Neuron (in vitro differentiated cells): ENCODE results near the gene APCDD1L.

Experiments
- H2AFZ ChIP-seq: one replicate; pipeline ENCODE4 v1.6.1; 2013; ENCODE audit warnings: low read depth, mild to moderate bottlenecking, inconsistent platforms, low read length, moderate library complexity
- H3K27me3 ChIP-seq: one replicate; pipeline ENCODE4 v1.6.1; 2013; ENCODE audit warnings: low read length; ENCODE audit not compliant: insufficient read depth
- H3K36me3 ChIP-seq: one replicate; pipeline ENCODE4 v1.6.1; 2013; ENCODE audit warnings: low read length; ENCODE audit not compliant: insufficient read depth
- H3K4me1 ChIP-seq: one replicate; pipeline ENCODE4 v1.6.1; 2013; ENCODE audit warnings: low read length; ENCODE audit not compliant: insufficient read depth
- H3K4me3 ChIP-seq: 2 replicates; pipeline ENCODE4 v1.5.1; 2013; ENCODE audit warnings: mild to moderate bottlenecking, low read length, moderate library complexity
- H3K9me3 ChIP-seq: one replicate; pipeline ENCODE4 v1.6.1; 2013; ENCODE audit warnings: low read length

APCDD1L gene

GRCh38 chr20:58470336-58471192, 44.6 kb downstream of the APCDD1L start:
- Histone ChIP-seq H3K4me3 (no peak overlapping the region), H3K9me3 (peaks cover 2% of the 10 kb centered on the region), H3K4me1 (no peaks in the 10 kb centered on the region), H3K36me3 (no peaks in the 10 kb centered on the region), H3K27me3 (no peaks in the 10 kb centered on the region), H2AFZ (no peak overlapping the region)

GRCh38 chr20:58469616-58470015, 45.6 kb downstream of the APCDD1L start:
- no peak overlapping the region for H2AFZ ChIP-seq
- no peaks in the 10 kb centered on the region for H3K27me3 ChIP-seq
- H3K4me3 ChIP-seq: no peak overlapping the region
- H3K36me3 ChIP-seq: no peaks in the 10 kb centered on the region
- no peaks in the 10 kb centered on the region for H3K4me1 ChIP-seq
- H3K9me3 ChIP-seq: no peaks in the 10 kb centered on the region

GRCh38 chr20:58467572-58468527, 47.3 kb downstream of the APCDD1L start:
- H3K36me3 ChIP-seq: no peaks in the 10 kb centered on the region
- no peak overlapping the region for H3K4me3 ChIP-seq
- no peaks in the 10 kb centered on the region for H3K27me3 ChIP-seq
- H3K4me1 ChIP-seq: no peaks in the 10 kb centered on the region
- H2AFZ ChIP-seq: no peak overlapping the region
- H3K9me3 ChIP-seq: no peaks in the 10 kb centered on the region

- Histone ChIP-seq H3K4me3 (no peak overlapping the region), H3K36me3 (no peaks in the 10 kb centered on the region), H2AFZ (no peak overlapping the region), H3K27me3 (no peaks in the 10 kb centered on the region), H3K4me1 (no peaks in the 10 kb centered on the region), H3K9me3 (no peaks in the 10 kb centered on the region)
Measured at GRCh38 chr20:58466729-58467571, 48.2 kb downstream of the APCDD1L start.

- Histone ChIP-seq H2AFZ (no peak overlapping the region), H3K36me3 (no peaks in the 10 kb centered on the region), H3K4me1 (no peaks in the 10 kb centered on the region), H3K27me3 (no peaks in the 10 kb centered on the region), H3K9me3 (no peaks in the 10 kb centered on the region), H3K4me3 (no peak overlapping the region)
Measured at GRCh38 chr20:58466095-58466708, 49.0 kb downstream of the APCDD1L start.

- Histone ChIP-seq H3K9me3 (no peaks in the 10 kb centered on the region), H3K4me1 (no peaks in the 10 kb centered on the region), H3K27me3 (no peaks in the 10 kb centered on the region)
Measured at GRCh38 chr20:58464838-58465237, 50.4 kb downstream of the APCDD1L start.

GRCh38 chr20:58463256-58463655, 51.9 kb downstream of the APCDD1L start:
- no peaks in the 10 kb centered on the region for H3K27me3 ChIP-seq
- no peak overlapping the region for H2AFZ ChIP-seq
- H3K36me3 ChIP-seq: no peaks in the 10 kb centered on the region
- no peaks in the 10 kb centered on the region for H3K9me3 ChIP-seq
- H3K4me3 ChIP-seq: no peak overlapping the region
- H3K4me1 ChIP-seq: no peaks in the 10 kb centered on the region

More at GRCh38 chr20:58464838-58465237, 50.4 kb downstream of the APCDD1L start:
- Histone ChIP-seq H3K36me3 (no peaks in the 10 kb centered on the region), H3K4me3 (no peak overlapping the region), H2AFZ (no peak overlapping the region)

- no peaks in the 10 kb centered on the region for H3K36me3 ChIP-seq
- H3K27me3 ChIP-seq: no peaks in the 10 kb centered on the region
- no peak overlapping the region for H2AFZ ChIP-seq
- H3K4me3 ChIP-seq: no peak overlapping the region
- H3K4me1 ChIP-seq: no peaks in the 10 kb centered on the region
- H3K9me3 ChIP-seq: no peaks in the 10 kb centered on the region
Measured at GRCh38 chr20:58461899-58462298, 53.3 kb downstream of the APCDD1L start.

- H3K27me3 ChIP-seq: no peaks in the 10 kb centered on the region
- no peaks in the 10 kb centered on the region for H3K9me3 ChIP-seq
- no peak overlapping the region for H2AFZ ChIP-seq
- H3K4me1 ChIP-seq: no peaks in the 10 kb centered on the region
- H3K36me3 ChIP-seq: no peaks in the 10 kb centered on the region
- no peak overlapping the region for H3K4me3 ChIP-seq
Measured at GRCh38 chr20:58461104-58461503, 54.1 kb downstream of the APCDD1L start.

GRCh38 chr20:58459058-58459750, 56.0 kb downstream of the APCDD1L start:
- Histone ChIP-seq H3K9me3 (peaks cover 1% of the 10 kb centered on the region), H3K4me1 (no peaks in the 10 kb centered on the region), H2AFZ (no peak overlapping the region), H3K4me3 (no peak overlapping the region), H3K27me3 (no peaks in the 10 kb centered on the region), H3K36me3 (no peaks in the 10 kb centered on the region)

GRCh38 chr20:58458342-58459057, 56.7 kb downstream of the APCDD1L start:
- Histone ChIP-seq H3K4me1 (no peaks in the 10 kb centered on the region), H3K27me3 (no peaks in the 10 kb centered on the region), H3K4me3 (no peak overlapping the region), H2AFZ (no peak overlapping the region), H3K9me3 (peaks cover 2% of the 10 kb centered on the region), H3K36me3 (no peaks in the 10 kb centered on the region)
